HG03439 (cell line): Measurements from ENCODE around the gene CYP2J2.
"Not testable (repeated sequence)": the region's sequence is repeated elsewhere in the genome, so short reads cannot be mapped to it uniquely, and the experiment has no call there.

Source experiments
- ATAC-seq: cut with Tn5 transposase; IDR thresholded peaks from one replicate; pipeline ENCODE4 v1.9.1; 2021; ENCODE audit warnings: mild to moderate bottlenecking, moderate library complexity; ENCODE audit not compliant: unreplicated experiment

The CYP2J2 gene

GRCh38 chr1:59921258-59921899 lies 5.2 kb downstream of the CYP2J2 start:
- not testable (repeated sequence) for ATAC-seq

DNA sequence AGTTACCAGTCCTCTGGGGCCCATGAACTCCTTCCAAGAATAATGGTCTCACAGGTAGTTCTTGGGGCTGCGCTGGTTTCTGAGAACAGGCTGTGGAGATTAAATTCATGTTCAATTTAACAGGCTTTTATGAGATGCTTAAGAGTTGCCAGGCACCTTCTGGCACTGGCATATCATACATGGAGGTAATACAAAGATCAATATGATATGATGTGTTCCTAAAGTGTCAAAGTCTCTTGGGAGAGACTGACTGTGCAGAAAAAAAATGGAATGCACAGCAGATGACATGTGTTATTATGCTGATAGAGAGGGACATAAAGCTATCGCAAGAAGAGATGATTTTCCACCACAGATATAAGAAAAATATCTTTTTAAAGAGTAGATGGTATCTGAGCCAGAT lies 6.8 kb downstream of the CYP2J2 start:
- no peak for ATAC-seq

- no peak for ATAC-seq
These were observed 8.8 kb downstream of the CYP2J2 start for GRCh38 chr1:59917785-59918180.

GRCh38 chr1:59917026-59917784 lies 9.4 kb downstream of the CYP2J2 start:
- no peak for ATAC-seq

GRCh38 chr1:59915516-59915915 lies 11.1 kb downstream of the CYP2J2 start:
- no peak for ATAC-seq

DNA sequence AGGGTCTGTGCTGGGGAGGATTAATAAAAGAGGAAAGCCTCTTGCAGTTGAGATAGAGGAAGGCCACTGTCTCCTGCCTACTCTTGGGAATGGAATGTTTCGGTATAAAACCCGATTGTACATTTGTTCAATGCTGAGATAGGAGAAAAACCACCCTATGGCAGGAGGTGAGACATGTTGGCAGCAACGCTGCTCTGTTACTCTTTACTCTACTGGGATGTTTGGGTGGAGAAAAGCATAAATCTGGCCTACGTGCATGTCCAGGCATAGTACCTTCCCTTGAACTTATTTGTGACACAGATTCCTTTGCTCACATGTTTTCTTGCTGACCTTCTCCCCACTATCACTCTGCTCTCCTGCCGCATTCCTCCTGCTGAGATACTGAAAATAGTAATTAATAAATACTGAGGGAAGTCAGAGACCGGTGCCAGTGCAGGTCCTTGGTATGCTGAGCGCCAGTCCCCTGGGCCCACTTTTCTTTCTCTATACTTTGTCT lies 11.7 kb downstream of the CYP2J2 start:
- not testable (repeated sequence) for ATAC-seq

- ATAC-seq = no peak
These were observed 17.9 kb downstream of the CYP2J2 start for GRCh38 chr1:59908682-59909081.

- ATAC-seq = no peak
These were observed 18.5 kb downstream of the CYP2J2 start for GRCh38 chr1:59908084-59908483.

DNA sequence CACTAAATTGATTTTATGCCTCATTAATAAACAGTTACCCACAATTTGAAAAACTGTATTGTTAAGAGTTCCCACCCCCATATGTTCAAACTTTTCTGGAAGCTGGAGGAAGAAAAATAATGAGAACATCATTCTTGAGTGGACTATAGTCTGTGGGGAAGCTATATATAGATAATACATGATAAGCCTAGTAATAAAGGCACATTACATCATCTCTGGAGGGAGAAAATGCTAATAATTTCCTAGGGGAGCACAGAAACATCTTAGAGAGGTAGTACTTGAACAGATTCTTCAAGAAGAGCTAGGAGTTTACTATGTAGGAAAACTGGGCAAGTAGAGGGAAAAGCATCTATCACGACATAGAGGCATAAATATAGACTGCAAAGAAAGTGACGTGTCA lies 19.6 kb downstream of the CYP2J2 start:
- no peak for ATAC-seq

- ATAC-seq = no peak
These were observed 23.3 kb downstream of the CYP2J2 start for GRCh38 chr1:59903141-59903754.

DNA sequence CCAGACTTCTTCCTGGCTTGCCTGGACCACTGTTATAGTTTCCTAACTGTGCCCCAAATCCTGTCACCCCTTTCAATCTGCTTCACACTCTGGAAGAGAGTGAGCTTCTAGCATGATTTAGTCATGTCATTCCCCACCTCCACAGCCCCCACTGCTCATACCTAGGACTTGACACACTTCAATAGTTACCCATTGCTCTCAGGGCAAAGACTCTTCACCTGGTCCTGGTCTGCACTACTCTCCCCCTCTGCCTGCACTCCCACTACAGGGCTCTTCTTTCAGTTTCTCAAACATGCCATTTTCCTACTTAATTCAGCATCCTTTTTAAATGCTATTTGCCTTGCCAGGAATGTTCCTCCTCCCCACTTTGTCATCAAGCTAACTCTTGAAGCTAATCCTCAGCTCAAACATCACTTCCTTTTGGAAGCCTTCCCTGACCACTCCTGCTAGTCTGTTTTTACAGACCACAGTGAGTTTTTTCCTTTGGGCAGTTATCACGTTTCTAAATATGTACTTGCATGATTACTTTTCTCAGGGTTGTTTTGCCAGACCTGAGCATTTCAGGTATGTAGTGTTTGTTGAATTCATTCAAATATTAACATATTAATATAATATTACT lies 24.7 kb downstream of the CYP2J2 start:
- no peak for ATAC-seq

DNA sequence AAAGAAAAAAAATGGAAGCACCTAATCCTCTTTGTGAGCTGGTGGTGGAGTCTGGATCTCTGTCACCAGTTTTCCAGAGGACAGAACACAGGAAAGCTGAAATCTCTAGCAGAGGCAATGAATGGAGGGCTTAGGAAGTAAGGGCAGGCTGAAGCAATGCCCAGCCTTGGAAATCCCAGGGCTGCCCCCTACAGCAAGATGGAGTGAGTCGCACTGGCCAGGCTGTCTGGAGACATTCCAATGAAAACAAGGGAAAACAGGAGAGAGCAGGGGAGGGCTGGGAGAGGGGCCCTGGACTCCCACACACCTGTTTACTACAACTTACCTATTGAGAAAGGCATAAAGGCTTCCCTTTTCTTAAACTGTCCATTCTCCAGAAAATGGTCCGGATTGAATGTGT lies 25.9 kb downstream of the CYP2J2 start:
- ATAC-seq = no peak

DNA sequence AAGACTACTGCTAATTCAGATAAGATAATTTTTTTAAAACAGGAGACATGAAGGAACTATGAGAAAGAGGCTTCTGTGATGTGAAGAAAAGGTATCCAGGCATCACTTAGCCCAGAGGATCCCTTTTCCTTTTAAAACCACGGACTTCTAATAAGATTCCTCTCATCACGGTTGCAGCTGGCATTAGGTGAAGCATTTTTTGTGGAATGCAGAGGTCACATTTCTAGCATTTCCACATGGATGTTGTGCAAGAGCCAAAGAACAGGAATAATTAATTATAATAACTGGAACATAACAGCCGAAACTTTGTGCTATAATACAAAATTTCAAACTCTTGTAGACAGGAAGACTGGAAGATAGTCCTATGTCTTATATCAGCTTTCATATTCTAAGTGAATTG lies 27.6 kb downstream of the CYP2J2 start:
- ATAC-seq = no peak

DNA sequence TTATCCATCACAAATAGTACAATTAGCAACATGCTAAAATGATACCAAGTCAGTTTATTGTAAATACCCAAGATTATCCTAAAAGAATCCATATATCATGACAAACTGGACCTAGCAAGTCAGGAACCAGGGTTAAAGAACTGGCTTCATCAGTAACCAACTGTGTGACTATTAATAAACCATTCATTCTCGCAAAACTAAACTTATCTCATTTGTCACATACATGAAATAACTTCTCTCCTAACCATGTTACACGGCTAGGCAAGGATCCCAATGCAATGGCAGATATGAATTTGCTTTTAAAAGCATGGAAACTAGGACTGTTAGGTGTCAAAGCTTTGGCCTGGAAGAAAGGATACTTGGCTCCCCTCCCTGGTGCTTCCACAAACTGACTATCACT lies 29.4 kb downstream of the CYP2J2 start:
- no peak for ATAC-seq

DNA sequence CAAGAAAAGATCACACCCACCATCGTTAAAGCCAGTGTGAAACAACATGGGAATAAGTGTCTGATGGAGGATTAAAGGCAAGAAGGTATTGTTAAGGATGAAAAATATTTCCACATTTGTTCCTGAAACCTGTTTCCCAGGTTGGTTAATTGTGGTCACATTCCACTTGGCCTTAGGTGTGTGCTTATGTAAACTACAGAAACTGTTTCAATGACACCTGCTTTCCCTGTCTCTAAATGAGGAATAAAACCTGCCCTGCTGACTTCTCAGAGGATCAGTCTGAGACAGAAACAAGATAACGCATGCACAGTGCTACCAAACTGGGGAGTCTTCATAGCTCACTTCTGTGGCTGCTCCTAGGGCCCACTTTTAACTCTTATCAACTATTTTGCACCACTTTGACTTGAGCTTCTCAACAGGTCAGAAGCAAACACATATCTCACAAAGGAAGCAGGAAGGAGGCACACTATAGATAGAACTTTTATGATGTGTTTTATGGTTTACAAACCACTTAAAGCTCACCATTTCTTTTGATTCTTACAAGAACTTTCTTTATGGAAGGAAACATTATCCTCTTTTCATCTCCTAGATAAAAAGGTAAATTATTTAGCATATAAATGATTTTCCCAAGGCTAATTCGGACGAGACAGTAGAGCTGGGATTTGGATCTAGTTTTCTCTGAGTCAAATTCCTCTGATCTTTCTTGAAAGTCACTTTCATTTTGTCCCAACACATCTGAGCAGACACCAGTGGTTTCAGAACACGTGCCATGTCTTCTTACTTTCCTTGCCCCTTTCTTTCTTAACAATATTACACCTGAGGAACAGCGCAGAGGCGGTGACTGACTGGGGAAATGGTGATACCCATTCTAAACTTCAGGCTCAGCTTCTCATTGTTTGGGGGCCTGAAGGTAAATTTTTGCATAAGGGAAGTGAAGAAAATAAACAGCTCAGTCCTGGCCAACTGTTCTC lies 33.4 kb downstream of the CYP2J2 start:
- no peak for ATAC-seq

DNA sequence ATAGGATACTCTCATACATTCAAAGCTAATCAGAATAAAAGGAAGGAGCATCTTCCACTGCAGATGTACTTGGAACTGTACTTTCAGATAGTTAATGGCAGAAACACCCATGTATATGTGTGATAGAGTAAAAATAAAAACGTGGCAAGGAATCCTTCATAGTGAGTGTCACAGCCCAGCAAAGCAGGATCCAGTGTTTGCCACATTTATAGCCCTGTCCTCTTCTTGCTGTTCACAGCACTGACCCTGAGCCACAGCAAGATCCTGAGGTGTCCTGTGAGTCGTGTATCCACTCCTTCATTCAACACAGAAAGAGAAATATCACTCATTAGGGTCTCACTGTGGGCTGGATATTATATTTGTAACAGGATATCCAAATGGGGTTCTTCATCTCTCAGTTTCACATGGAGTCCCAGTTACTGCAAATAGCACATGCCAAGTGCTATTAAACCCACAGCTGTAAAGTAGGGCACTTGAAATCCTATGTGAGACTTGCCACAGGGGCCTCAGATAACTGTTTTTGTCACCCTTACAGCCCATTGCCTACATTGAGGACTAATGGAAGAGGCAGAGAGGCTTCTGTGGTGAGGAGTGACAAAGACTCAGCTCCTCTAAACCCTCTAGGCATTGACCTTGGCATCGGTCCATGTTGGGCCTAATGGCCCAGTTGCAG lies 41.3 kb downstream of the CYP2J2 start:
- ATAC-seq = no peak

DNA sequence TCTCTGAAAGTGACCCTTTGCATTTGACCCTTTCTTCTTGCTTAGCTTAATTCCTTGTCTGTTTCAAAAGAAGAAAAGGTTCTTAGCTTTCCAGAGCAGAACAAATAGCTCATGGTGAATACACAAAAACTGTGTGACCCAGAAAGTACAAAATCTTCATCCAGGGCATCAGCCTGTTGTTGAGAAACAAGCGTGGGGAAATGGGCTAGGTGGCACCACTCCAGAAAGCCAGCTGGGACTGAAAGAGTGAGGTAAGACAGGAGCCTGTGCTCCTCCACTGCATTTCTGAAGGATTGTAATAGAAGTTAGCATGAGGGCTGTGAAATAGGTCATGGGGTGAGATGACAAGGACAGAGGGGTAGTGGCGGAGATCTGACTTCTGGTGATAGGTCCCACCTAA lies 45.8 kb downstream of the CYP2J2 start:
- ATAC-seq = no peak

GRCh38 chr1:59879996-59880505 lies 46.5 kb downstream of the CYP2J2 start:
- no peak for ATAC-seq

- ATAC-seq = no peak
These were observed 47.0 kb downstream of the CYP2J2 start for GRCh38 chr1:59879574-59879973.

- no peak for ATAC-seq
These were observed 48.2 kb downstream of the CYP2J2 start for GRCh38 chr1:59878370-59878769.
